ENCODE results near the gene NLRP14.

The NLRP14 gene

DNA sequence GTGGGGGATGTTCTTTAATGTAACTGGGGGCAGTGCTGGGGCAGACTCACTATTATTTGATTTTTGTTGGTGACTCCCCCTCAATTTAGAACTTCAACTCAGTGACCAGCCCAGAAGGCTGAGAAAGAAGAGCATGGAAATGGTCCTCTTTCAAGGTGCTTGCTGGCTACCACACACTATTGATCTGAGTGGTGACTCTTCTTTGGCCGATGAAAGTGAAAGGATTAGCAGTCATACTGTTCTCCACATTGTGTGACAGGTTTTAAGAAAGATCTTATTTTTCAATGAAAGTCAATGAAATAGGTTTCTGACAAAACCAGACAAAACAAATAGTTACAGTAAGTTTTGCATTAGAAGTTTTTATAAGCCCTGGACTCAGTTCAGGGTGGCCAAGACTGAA lies 29.9 kb downstream of the NLRP14 start:
- TF ChIP-seq, protein P1, sequence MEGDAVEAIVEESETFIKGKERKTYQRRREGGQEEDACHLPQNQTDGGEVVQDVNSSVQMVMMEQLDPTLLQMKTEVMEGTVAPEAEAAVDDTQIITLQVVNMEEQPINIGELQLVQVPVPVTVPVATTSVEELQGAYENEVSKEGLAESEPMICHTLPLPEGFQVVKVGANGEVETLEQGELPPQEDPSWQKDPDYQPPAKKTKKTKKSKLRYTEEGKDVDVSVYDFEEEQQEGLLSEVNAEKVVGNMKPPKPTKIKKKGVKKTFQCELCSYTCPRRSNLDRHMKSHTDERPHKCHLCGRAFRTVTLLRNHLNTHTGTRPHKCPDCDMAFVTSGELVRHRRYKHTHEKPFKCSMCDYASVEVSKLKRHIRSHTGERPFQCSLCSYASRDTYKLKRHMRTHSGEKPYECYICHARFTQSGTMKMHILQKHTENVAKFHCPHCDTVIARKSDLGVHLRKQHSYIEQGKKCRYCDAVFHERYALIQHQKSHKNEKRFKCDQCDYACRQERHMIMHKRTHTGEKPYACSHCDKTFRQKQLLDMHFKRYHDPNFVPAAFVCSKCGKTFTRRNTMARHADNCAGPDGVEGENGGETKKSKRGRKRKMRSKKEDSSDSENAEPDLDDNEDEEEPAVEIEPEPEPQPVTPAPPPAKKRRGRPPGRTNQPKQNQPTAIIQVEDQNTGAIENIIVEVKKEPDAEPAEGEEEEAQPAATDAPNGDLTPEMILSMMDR (IDR thresholded peaks at IDR 0.05; ENCODE audit: control insufficient read depth, extremely low read depth, insufficient read depth): no peak

DNA sequence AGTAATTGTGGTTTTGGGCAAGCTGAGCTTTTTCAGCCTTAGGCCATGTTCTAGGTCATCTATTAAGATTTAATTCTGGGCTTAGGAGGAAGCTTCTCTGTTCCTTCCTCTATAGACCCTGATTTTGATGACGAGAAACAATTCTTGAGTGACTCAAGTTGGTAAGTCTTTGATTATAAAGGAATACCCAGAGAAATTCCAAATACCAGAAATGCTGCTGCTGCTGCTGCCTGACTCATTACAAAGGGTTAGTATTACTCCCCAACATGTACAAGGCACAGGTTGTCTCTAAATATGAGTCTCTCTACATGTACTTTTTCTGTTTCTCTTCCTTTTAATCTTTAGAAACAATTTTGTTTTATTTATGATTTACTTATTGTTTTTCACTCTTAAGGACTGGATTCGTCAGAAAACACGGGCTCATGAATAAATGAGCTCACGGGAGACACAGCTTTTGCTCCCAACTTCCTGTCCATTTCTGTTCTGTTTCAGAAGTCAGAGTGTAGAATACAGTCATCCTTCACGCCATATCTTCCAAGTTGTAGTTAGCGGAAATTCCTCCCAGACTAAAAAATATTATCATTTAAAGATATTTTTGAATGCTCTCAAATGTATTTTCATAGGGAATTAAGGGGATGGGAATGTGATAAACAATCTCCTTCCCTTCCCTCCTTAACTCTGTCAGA lies 36.7 kb downstream of the NLRP14 start:
- TF ChIP-seq, protein P1 (IDR thresholded peaks at IDR 0.05; ENCODE audit: control insufficient read depth, extremely low read depth, insufficient read depth): no peak
- DNase-seq (ENCODE audit: low read depth): no peak
- H3K4me3 ChIP-seq (ENCODE audit: low read depth, low read length): no peak overlapping the region

More for the DNA sequence above, 29.9 kb downstream of the NLRP14 start:
- no peak for DNase-seq (ENCODE audit: low read depth)
- no peak overlapping the region for H3K4me3 ChIP-seq (ENCODE audit: low read depth, low read length)

DNA sequence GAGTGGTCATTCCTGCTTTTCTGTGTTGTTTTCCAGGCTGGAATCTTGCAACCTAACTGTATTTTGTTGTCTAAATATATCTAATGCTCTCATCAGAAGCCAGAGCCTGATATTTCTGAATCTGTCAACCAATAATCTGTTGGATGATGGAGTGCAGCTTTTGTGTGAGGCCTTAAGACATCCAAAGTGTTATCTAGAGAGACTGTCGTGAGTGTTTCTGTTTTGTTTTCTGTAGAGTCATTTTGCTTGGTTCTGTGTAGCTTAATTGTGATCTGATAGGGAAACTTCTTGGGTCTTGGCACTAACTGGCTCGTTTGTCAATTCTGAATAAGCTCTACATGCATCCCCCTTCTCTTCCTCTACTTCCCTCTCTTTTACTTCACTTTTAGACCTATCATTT lies 37.4 kb downstream of the NLRP14 start:
- no peak for DNase-seq (ENCODE audit: low read depth)

DNA sequence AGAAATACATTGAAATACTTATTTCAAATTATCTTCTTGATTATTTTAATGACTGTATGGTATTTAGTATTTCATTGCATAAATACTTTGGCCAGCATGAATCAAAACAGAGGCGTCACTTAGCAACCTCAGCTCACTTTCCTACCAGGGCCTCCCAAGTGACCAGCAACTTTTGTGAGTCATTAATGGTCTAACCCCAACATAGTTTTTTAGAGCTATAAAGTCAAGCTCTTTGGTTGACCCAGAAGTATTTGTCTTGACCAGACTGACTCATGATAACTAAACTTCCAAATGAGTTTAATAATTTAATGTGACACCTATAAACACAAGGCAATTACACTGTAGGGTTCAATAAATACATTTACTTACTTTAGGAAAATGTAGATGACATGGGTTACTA lies 40.6 kb downstream of the NLRP14 start:
- TF ChIP-seq, protein P1 (IDR thresholded peaks at IDR 0.05; ENCODE audit: control insufficient read depth, extremely low read depth, insufficient read depth): no peak
- H3K4me3 ChIP-seq (ENCODE audit: low read depth, low read length): no peak overlapping the region
- DNase-seq (ENCODE audit: low read depth): no peak

More for the DNA sequence above, 37.4 kb downstream of the NLRP14 start:
- TF ChIP-seq, protein P1 (IDR thresholded peaks at IDR 0.05; ENCODE audit: control insufficient read depth, extremely low read depth, insufficient read depth): no peak
- no peak overlapping the region for H3K4me3 ChIP-seq (ENCODE audit: low read depth, low read length)

DNA sequence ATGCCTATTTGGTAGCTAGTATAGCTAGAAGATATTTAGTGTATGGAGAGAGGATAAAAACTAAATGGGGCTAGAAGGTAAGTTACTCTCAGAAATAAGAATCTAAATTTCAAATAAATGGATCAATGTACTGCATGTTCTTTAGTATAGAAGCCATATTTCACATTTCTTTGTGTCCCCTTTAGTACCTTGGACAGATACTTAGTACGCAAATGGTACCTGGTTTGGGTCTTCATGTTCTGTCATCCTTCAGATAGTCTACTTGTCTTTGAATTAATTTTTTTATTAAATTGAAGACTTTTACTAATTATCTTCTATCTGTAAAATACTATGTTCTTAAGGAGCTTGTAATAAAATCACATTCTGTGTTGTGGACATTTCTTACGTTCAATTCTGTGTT lies 42.3 kb downstream of the NLRP14 start:
- no peak overlapping the region for H3K4me3 ChIP-seq (ENCODE audit: low read depth, low read length)
- TF ChIP-seq, protein P1 (IDR thresholded peaks at IDR 0.05; ENCODE audit: control insufficient read depth, extremely low read depth, insufficient read depth): no peak
- DNase-seq (ENCODE audit: low read depth): no peak

DNA sequence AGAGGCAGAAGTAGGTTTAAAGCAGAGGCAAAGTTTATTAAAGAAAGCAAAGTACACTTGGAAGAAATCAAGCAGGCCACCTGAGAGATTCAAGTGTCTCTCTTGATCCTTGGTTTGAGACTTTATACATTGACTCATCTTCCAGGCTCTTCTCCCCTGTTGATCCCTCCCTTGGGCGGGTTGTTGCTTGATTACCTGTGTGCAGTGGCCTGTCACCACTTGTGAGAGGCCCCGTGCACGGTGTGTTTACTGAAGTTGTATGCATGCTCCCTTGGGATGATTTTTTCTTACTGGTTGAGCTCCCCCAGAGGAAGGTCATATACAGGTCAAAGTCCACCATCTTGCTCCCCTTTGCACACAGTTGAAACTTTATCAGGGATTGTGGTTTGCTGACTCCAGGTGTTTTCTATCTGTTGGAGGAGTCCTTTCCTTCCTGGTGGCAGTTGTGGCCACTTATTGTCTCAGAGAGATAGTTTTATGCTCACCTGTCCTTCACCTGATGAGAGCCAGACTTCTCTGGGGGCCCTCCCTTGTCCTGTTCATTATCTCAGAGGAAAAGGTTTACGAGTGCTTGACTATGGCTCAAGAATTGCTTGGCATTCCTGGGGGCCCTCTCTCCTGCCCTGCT lies 52.2 kb downstream of the NLRP14 start:
- DNase-seq (ENCODE audit: low read depth): no peak
- TF ChIP-seq, protein P1 (IDR thresholded peaks at IDR 0.05; ENCODE audit: control insufficient read depth, extremely low read depth, insufficient read depth): no peak
- H3K4me3 ChIP-seq (ENCODE audit: low read depth, low read length): no peak overlapping the region
